OCI-LY3 (cell line): ENCODE measurements around the gene SELENOT.

Experiments used
- EZH2phosphoT487 ChIP-seq: fragments of 200-600 bp; shearing (Covaris generic); IDR thresholded peaks from 2 replicates; pipeline ENCODE4 v1.6.1; 2018; ENCODE audit warnings: antibody characterized with exemption, mixed run types, low read depth
- TF ChIP-seq, protein P1 (sequence below): fragments of 200-600, 300-600 bp; sonication (generic); IDR thresholded peaks from 2 replicates; pipeline ENCODE4 v1.5.1; 2014; ENCODE audit warnings: antibody characterized with exemption, low read length, low read depth

DNA sequence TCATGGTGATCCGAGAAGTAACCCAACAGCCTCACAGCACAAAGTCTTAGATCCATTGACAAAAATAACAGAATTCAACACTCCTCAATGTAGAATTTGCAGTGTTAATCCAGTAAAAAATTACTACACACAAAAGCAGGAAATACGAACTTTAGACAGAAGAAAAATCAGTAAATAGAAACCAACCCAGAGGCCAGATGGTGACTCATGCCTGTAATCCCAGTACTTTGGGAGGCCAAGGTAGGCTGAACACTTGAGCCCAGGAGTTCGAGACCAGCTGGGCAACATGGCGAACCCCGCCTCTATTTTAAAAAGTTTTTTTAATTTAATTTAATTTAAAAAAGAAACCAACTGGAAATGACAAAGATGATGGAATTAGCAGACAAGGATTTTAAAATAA, 36.1 kb downstream of the SELENOT start:
- TF ChIP-seq, protein P1, sequence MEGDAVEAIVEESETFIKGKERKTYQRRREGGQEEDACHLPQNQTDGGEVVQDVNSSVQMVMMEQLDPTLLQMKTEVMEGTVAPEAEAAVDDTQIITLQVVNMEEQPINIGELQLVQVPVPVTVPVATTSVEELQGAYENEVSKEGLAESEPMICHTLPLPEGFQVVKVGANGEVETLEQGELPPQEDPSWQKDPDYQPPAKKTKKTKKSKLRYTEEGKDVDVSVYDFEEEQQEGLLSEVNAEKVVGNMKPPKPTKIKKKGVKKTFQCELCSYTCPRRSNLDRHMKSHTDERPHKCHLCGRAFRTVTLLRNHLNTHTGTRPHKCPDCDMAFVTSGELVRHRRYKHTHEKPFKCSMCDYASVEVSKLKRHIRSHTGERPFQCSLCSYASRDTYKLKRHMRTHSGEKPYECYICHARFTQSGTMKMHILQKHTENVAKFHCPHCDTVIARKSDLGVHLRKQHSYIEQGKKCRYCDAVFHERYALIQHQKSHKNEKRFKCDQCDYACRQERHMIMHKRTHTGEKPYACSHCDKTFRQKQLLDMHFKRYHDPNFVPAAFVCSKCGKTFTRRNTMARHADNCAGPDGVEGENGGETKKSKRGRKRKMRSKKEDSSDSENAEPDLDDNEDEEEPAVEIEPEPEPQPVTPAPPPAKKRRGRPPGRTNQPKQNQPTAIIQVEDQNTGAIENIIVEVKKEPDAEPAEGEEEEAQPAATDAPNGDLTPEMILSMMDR: no peak
- TF ChIP-seq EZH2phosphoT487: no peak
